ENCODE data around the gene USP7.

Gene USP7

DNA sequence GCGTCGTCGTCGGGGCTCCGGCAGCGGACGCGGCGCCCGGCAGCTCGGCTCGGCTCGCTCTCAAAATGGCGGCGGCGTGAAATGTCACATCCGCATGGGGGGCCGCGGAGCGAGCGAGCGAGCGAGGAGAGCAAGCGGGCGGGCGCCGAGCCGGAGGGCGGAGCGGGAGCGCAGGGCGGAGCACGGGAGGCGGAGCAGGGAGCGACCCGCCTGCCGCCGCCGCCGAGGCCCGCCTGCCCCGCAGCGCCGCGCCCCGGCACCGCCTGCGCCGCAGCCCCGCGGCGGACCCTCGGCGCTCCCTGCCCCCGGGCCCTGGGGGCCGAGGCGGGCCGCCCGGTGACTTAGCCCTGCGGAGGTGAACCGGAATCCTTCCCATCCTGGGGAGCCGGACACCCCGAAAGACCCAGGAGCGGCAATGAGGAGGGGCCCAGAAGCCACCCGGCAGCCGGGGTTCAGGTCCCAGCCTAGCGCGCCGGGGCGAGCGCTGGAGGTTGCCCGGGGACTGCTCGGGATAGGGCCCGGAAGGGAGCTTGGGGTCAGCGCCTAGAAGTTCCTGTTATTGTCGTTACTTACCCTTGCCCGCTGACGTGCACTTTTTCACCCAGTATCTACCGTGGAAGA lies at the start of gene USP7:
TSS of gene USP7 (minus strand) at position 86 of the 621 bp plus-strand sequence. CDS start 621 bp downstream, outside the sequence.
- TF ChIP-seq GATA1 (IDR thresholded peaks at IDR 0.05; ENCODE audit: low read depth, low read length) (no peak), POLR2A (IDR thresholded peaks at IDR 0.05; ENCODE audit: low read length) (peak; percentile 38)
- DNase-seq: peak; percentile 91 to 96

- no peak for TF ChIP-seq GATA1 (IDR thresholded peaks at IDR 0.05; ENCODE audit: low read depth, low read length)
- DNase-seq: no peak
These were observed 49.8 kb upstream of the USP7 start for GRCh38 chr16:9013508-9013864.

DNA sequence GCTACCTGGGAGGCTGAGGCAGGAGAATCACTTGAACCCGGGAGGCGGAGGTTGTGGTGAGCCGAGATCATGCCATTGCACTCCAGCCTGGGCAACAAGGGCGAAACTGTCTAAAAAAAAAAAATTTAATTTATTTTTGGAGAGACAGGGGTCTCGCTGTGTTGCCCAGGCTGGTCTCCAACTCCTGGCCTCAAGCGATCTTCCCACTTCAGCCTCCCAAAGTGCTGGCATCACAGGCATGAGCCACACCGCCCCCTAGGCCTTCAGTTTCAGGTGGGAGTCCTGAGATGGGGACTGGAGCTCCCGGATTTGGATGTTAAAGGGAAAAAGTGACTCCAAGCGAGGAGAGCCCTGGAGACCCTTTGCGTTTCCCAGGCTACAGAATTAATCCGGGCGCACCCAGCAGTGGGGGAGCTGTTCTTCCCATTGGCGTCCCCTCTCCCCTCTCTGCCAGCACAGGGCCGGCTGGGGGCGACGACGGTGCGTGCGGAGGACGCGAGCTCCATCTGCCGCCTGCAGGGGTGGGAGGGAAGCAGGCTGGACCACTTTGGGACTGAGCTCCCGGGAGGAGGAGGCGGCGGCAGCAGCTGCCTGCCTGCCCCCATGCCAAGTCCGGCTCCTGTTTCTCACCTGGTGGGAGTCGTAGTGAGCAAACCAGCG lies 49.3 kb upstream of the USP7 start:
- peak in 1 of 2 experiments; percentile 16 for DNase-seq
- no peak for TF ChIP-seq POLR2A (IDR thresholded peaks at IDR 0.05; ENCODE audit: low read length)
- no peak for TF ChIP-seq GATA1 (IDR thresholded peaks at IDR 0.05; ENCODE audit: low read depth, low read length)

DNA sequence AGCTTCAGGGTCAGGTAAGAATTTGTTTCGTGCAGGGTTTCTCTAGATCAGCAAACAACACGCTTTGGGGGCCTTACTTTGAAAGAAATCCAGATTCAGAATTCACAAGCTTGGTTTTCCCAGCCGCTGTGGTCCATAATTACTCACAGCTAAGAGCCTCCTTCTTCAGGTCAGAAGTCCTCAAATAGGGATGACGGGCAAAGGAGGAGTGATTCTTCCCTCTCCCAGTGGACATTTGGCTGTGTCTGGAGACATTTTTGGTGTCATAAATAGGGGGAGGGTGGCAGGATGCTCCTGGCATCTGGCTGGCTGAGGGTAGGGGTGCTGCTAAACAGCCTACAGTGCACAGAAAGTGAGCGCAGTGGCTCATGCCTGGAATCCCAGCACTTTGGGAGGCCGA lies 48.6 kb upstream of the USP7 start:
- TF ChIP-seq GATA1 (IDR thresholded peaks at IDR 0.05; ENCODE audit: low read depth, low read length) (no peak), POLR2A (IDR thresholded peaks at IDR 0.05; ENCODE audit: low read length) (no peak)
- no peak for DNase-seq

DNA sequence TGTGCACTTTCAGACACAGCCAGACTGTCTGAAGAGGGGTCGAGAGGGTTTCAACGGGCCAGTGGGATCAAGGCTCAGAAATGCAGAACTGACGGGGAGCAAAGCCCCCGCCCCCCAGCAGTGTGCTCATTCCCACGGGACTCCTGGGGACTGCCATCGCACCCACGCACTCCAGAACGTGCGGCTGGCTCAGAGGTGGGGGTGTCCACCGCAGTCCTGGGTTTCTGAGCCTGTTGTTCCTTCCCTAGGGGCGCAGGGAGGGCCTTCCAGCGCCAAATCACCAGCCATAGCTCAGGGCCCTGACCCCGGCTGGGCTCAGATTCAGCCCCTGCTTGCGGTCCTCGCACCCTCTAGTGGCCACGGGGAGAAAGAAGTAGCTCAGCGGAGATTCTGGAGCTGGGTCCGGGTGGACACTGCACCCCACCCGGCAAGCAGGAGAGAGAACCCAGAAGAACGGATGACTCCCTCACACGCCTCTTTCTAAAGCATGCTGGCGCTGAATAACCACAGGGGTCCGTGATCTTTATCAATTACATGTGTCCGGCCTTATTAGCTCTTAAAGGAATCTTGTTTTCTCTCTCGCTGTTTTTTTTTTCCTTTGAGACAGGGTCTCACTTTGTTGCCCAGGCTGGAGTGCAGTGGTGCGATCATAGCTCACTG lies 45.0 kb upstream of the USP7 start:
- DNase-seq: peak; percentile 69 to 82
- TF ChIP-seq GATA1 (IDR thresholded peaks at IDR 0.05; ENCODE audit: low read depth, low read length) (no peak), POLR2A (IDR thresholded peaks at IDR 0.05; ENCODE audit: low read length) (no peak)

DNA sequence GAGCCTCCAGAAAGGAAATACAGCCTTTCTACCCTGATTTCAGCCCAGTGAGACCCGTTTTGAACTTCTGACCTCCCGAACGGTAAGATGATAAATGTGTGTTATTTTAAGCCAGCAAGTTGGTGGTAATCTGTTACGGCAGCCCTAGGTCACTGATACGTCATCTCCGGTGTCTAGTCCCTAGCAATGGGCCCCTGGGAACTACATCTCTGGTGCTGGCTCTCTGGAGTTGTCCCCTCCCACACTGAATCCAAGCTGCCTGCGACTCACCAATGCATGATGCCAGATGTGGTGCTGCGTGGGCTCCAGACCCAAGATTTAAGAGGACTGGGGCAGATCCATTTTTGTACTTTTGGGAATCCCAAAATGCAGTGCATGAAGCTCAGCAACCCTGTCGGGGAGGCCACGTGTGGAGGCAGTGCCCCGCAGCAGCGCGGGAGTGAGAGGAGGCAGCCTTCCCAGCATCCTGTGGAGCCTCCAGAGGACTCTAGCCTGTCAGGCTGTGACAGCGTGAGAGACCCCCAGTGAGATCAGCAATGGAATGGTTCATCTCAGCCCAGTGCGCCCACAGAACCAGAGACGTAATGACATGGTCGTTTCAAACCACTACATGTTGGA lies 43.6 kb upstream of the USP7 start:
- DNase-seq: no peak
- TF ChIP-seq POLR2A (IDR thresholded peaks at IDR 0.05; ENCODE audit: low read length) (no peak), GATA1 (IDR thresholded peaks at IDR 0.05; ENCODE audit: low read depth, low read length) (no peak)

DNA sequence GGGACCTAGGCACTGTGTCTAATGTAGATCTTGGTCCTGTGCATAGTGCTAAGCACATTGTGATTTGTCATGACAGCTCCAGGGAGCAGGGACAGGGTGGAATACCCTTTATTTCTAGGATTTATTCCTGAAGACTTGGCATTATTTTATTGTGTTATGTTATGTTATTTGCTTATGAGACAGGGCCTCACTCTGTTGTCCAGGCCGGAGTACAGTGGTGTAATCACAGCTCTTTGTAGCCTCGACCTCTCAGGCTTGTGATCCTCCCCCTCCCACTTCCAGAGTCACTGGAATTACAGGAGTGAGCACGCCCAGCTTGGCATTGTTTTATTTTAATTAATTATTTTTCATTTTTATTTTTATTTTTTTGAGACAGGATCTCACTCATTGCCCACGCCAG lies 40.5 kb upstream of the USP7 start:
- DNase-seq: no peak
- TF ChIP-seq GATA1 (IDR thresholded peaks at IDR 0.05; ENCODE audit: low read depth, low read length): no peak
- no peak for TF ChIP-seq POLR2A (IDR thresholded peaks at IDR 0.05; ENCODE audit: low read length)

- TF ChIP-seq POLR2A (IDR thresholded peaks at IDR 0.05; ENCODE audit: low read length) (no peak), GATA1 (IDR thresholded peaks at IDR 0.05; ENCODE audit: low read depth, low read length) (no peak)
- DNase-seq: no peak
These were observed 40.1 kb upstream of the USP7 start for GRCh38 chr16:9003763-9004162.

DNA sequence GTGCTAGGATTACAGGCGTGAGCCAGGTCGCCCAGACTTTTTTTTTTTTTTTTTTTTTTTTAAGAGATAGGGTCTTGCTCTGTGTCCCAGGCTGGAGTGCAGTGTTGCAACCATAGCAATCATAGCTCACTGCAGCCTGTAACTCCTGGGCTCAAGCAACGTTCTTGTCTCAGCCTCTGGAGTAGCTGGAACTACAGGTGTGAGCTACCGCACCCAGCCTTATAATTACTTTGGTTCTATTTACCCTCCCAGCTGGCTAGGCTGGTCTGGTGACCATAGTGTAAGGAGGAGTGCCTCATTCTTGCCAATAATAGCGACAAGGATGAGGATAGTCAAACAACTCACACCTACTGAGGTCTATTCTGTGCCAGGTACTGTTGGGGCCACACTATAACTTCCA lies 39.6 kb upstream of the USP7 start:
- no peak for DNase-seq
- TF ChIP-seq GATA1 (IDR thresholded peaks at IDR 0.05; ENCODE audit: low read depth, low read length) (no peak), POLR2A (IDR thresholded peaks at IDR 0.05; ENCODE audit: low read length) (no peak)

DNA sequence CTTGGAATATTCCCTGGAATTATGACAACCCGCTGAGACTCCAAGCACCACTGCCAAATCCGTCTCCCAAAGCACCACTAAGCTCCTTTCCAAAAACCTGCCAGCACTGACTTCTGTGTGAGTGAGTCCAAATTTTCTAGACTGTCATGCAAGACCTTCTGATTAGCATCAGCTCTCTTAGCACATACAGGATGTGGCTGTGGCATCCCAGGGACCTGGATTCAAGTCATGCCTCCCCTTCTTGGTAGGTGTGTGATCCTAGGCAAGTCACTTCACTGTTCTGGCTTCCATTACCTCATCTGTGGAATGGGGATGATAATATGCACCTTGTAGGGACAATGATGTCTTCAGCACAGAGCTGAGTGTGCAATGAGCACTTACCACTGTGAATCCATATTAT lies 38.3 kb upstream of the USP7 start:
- DNase-seq: no peak
- no peak for TF ChIP-seq POLR2A (IDR thresholded peaks at IDR 0.05; ENCODE audit: low read length)
- TF ChIP-seq GATA1 (IDR thresholded peaks at IDR 0.05; ENCODE audit: low read depth, low read length): no peak

DNA sequence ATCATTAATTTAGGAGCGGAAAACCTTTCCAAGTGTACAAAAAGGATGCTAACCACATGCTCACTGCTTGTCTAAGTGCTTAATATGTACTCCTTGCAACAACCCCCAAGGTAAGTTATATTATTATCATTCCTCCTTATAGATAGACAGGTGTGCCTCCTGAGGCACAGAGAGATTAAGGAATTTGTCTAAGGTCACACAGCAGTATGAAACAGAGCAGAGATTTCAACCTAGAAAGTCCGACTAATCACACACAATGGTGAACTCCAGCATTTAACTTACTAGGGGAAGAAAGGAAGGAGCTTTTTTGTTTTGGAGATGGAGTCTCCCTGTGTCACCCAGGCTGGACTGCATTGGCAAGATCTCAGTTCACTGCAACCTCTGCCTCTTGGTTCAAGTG lies 37.0 kb upstream of the USP7 start:
- DNase-seq: no peak
- TF ChIP-seq GATA1 (IDR thresholded peaks at IDR 0.05; ENCODE audit: low read depth, low read length): no peak

- TF ChIP-seq GATA1 (IDR thresholded peaks at IDR 0.05; ENCODE audit: low read depth, low read length): no peak
- TF ChIP-seq POLR2A (IDR thresholded peaks at IDR 0.05; ENCODE audit: low read length): no peak
- no peak for DNase-seq
These were observed 36.1 kb upstream of the USP7 start for GRCh38 chr16:8999800-9000199.

DNA sequence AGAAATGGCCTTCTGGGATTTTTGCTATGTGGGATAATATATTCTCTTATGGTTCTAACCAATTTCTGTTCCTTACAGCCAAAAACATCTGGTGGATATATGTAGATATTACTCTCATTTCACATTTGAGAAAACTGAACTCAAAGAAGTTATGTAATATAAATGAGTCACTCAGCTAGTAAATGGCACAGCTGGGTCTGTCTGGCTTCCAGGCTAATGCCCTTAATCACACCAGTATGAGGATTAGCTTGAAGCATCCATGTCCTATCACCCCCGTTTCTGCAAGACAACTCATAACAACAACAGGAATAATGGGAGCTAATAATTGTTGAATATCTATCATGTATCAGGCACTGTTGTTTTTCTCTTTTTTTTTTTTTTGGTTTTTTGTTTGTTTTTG lies 34.4 kb upstream of the USP7 start:
- DNase-seq: no peak
- TF ChIP-seq GATA1 (IDR thresholded peaks at IDR 0.05; ENCODE audit: low read depth, low read length) (no peak), POLR2A (IDR thresholded peaks at IDR 0.05; ENCODE audit: low read length) (no peak)

GRCh38 chr16:8996891-8997290 lies 33.2 kb upstream of the USP7 start:
- DNase-seq: peak; percentile 9 to 25
- TF ChIP-seq GATA1 (IDR thresholded peaks at IDR 0.05; ENCODE audit: low read depth, low read length): no peak
- TF ChIP-seq POLR2A (IDR thresholded peaks at IDR 0.05; ENCODE audit: low read length): no peak

All from erythroblast (primary cell).